ENCODE measurements around the gene TSSC4. TPM values are rescaled to one million over a fixed set of nuclear protein-coding genes. Genes with fewer than 3 reads are reported as not detected.

The TSSC4 gene
- total and polyA plus RNA-seq, 2 of the 13 experiments (the other 11 are each of a cell fraction or from before 2014, with no cell fraction given) = 16.2 to 58.6 TPM

DNA sequence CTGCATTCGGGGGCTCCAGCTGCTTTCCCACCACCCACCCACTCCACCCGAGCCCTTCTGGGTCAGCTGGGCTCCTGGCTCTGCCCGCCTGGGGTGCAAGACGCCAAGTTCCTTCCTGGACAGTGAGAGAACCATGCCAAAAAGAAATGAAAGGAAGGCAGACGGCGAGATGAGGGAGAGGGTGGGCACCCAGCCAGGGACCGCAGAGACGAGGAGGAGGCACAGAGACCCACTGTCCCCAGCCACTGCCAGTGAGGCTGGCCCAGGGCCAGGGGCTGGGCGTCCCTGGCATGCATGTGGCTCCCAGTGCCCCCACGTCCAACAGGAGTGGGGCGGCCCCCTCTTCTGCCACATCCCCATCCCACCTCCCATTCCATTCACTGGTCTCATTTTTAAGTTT lies 34.3 kb upstream of the TSSC4 start:
- ChIA-PET POLR2A (no interaction called here), CTCF (ENCODE audit: low intra/inter-chr PET ratio, low total read pairs) (no interaction called here)
- no peaks in the 10 kb centered on the region for H3K36me3 ChIP-seq (replicated peaks in 1 of 2; ENCODE audit: control insufficient read depth in 1 of 2, insufficient read depth in 2 of 2, low read length in 2 of 2)
- no peak for FAIRE-seq
- no peak for DNase-seq (ENCODE audit: low spot score)
- H3K9ac ChIP-seq (ENCODE audit: insufficient read depth, low read depth, low read length) = no peak overlapping the region
- H3K27ac ChIP-seq (ENCODE audit: extremely low read length, insufficient read depth, low read length) = no peak overlapping the region
- no peak overlapping the region for H3K4me2 ChIP-seq (ENCODE audit: low read depth, low read length)
- intact Hi-C loops (cut with micrococcal nuclease; ENCODE audit: unreplicated experiment) (no loop called here), in situ Hi-C loops (cut with HindIII; ENCODE audit: extremely low pct_ligation_motif_present, low pct_unique_long_range_greater_than_20kb) (no loop called here)
- ATAC-seq = no peak
- peaks cover 13 to 66% of the 10 kb centered on the region in 2 experiments; a peak in 4 of 5 replicates for H3K27me3 ChIP-seq (ENCODE audit: control insufficient read depth in 1 of 2, insufficient read depth in 2 of 2, low read length in 2 of 2)
- WGBS (ENCODE audit: low lambda C conversion rate) = 13% methylated on average over 8 of the region's 11 CpGs
- H3K4me3 ChIP-seq (replicated peaks in 1 of 3; ENCODE audit: insufficient read depth in 1 of 3, low read depth in 2 of 3, low read length in 3 of 3) = no peak overlapping the region
- BruUV-seq (replicated peaks) = no TSS peak
- TF ChIP-seq LRRFIP1 (CRISPR knock-in tag; conservative IDR thresholded peaks at IDR 0.05) = no peak
- TF ChIP-seq ZNF777 (CRISPR knock-in tag; IDR thresholded peaks at IDR 0.05) = no peak
- no peak for TF ChIP-seq ZNF3 (CRISPR knock-in tag; IDR thresholded peaks at IDR 0.05)
- TF ChIP-seq, protein P1, sequence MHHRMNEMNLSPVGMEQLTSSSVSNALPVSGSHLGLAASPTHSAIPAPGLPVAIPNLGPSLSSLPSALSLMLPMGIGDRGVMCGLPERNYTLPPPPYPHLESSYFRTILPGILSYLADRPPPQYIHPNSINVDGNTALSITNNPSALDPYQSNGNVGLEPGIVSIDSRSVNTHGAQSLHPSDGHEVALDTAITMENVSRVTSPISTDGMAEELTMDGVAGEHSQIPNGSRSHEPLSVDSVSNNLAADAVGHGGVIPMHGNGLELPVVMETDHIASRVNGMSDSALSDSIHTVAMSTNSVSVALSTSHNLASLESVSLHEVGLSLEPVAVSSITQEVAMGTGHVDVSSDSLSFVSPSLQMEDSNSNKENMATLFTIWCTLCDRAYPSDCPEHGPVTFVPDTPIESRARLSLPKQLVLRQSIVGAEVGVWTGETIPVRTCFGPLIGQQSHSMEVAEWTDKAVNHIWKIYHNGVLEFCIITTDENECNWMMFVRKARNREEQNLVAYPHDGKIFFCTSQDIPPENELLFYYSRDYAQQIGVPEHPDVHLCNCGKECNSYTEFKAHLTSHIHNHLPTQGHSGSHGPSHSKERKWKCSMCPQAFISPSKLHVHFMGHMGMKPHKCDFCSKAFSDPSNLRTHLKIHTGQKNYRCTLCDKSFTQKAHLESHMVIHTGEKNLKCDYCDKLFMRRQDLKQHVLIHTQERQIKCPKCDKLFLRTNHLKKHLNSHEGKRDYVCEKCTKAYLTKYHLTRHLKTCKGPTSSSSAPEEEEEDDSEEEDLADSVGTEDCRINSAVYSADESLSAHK (CRISPR knock-in tag; IDR thresholded peaks at IDR 0.05; ENCODE audit: borderline replicate concordance) = no peak
- TF ChIP-seq ZNF713 (CRISPR knock-in tag; IDR thresholded peaks at IDR 0.05) = no peak
- TF ChIP-seq, protein P2, sequence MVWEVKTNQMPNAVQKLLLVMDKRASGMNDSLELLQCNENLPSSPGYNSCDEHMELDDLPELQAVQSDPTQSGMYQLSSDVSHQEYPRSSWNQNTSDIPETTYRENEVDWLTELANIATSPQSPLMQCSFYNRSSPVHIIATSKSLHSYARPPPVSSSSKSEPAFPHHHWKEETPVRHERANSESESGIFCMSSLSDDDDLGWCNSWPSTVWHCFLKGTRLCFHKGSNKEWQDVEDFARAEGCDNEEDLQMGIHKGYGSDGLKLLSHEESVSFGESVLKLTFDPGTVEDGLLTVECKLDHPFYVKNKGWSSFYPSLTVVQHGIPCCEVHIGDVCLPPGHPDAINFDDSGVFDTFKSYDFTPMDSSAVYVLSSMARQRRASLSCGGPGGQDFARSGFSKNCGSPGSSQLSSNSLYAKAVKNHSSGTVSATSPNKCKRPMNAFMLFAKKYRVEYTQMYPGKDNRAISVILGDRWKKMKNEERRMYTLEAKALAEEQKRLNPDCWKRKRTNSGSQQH (CRISPR knock-in tag; IDR thresholded peaks at IDR 0.05; ENCODE audit: low read depth) = no peak
- no peak for TF ChIP-seq NCOA5 (CRISPR knock-in tag; IDR thresholded peaks at IDR 0.05)
- TF ChIP-seq ZNF740 (CRISPR knock-in tag; IDR thresholded peaks at IDR 0.05) = no peak
- no peak for TF ChIP-seq NFRKB (IDR thresholded peaks at IDR 0.05)
- TF ChIP-seq POLR2AphosphoS5 (IDR thresholded peaks at IDR 0.05; ENCODE audit: low read depth, low read length) = no peak
- no peak for TF ChIP-seq ZNF501 (CRISPR knock-in tag; IDR thresholded peaks at IDR 0.05)
- no peak for TF ChIP-seq IKZF1 (IDR thresholded peaks at IDR 0.05)
- no peak for TF ChIP-seq TCF7 (IDR thresholded peaks at IDR 0.05; ENCODE audit: low read depth)
- TF ChIP-seq, protein P3, sequence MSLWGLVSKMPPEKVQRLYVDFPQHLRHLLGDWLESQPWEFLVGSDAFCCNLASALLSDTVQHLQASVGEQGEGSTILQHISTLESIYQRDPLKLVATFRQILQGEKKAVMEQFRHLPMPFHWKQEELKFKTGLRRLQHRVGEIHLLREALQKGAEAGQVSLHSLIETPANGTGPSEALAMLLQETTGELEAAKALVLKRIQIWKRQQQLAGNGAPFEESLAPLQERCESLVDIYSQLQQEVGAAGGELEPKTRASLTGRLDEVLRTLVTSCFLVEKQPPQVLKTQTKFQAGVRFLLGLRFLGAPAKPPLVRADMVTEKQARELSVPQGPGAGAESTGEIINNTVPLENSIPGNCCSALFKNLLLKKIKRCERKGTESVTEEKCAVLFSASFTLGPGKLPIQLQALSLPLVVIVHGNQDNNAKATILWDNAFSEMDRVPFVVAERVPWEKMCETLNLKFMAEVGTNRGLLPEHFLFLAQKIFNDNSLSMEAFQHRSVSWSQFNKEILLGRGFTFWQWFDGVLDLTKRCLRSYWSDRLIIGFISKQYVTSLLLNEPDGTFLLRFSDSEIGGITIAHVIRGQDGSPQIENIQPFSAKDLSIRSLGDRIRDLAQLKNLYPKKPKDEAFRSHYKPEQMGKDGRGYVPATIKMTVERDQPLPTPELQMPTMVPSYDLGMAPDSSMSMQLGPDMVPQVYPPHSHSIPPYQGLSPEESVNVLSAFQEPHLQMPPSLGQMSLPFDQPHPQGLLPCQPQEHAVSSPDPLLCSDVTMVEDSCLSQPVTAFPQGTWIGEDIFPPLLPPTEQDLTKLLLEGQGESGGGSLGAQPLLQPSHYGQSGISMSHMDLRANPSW (CRISPR knock-in tag; IDR thresholded peaks at IDR 0.05; ENCODE audit: borderline replicate concordance) = no peak
- no peak for TF ChIP-seq ZNF207 (IDR thresholded peaks at IDR 0.05; ENCODE audit: borderline replicate concordance)
- TF ChIP-seq ZBTB20 (CRISPR knock-in tag; IDR thresholded peaks at IDR 0.05; ENCODE audit: borderline replicate concordance, low read depth) = no peak
- TF ChIP-seq, protein P4, sequence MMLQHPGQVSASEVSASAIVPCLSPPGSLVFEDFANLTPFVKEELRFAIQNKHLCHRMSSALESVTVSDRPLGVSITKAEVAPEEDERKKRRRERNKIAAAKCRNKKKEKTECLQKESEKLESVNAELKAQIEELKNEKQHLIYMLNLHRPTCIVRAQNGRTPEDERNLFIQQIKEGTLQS (CRISPR knock-in tag; IDR thresholded peaks at IDR 0.05) = no peak
- H3K9me3 ChIP-seq (ENCODE audit: low read length) = no peaks in the 10 kb centered on the region
- H2AFZ ChIP-seq (ENCODE audit: low read length) = no peak overlapping the region
- no peaks in the 10 kb centered on the region for H3K79me2 ChIP-seq (ENCODE audit: insufficient read depth, low read length)
- H4K20me1 ChIP-seq (ENCODE audit: insufficient read depth, low read length) = no peaks in the 10 kb centered on the region
- no peaks in the 10 kb centered on the region for H3K4me1 ChIP-seq (ENCODE audit: insufficient read depth, low read length)

Measured in HepG2 (cell line).